GM12873 (cell line): ENCODE measurements around the gene BICRAL.

Experiments
- TF ChIP-seq, protein P1 (sequence below): IDR thresholded peaks from 2 replicates; pipeline ENCODE4 v1.5.1; 2012; ENCODE audit warnings: low read depth, mild to moderate bottlenecking, moderate library complexity, low read length, control low read depth; ENCODE audit not compliant: insufficient read depth; ENCODE audit errors: missing control alignments

Gene BICRAL

DNA sequence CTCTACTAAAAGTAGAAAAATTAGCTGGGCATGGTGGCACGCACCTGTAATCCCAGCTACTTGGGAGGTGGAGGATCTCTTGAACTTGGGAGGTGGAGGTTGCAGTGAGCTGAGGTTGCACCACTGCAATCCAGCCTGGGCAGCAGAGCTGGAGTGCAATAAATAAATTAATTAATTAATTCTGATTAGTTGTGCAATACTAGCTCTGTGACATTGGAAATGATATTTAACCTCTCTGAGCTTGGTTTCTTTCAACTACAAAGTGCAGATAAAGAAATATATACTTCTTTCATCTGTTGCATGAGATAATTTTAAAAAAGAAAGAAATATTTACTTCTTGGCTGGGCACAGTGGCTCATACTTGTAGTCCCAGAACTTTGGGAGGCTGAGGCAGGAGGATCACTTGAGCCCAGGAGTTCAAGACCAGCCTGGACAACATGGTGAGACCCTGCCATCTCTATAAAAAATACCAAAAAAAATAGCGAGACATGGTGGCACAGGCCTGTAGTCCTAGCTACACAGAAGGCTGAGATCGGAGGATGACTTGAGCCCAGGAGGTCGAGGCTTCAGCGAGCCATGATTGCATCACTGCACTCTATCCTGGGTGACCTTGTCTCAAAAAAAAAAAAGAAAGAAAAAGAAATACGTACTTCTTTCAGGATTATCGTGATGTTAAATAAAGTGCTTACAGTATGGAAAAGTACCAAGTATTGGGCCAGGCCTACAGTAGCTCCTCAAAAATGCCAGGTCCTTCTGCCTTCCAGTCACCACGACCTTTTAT, 20.4 kb upstream of the BICRAL start:
- TF ChIP-seq, protein P1, sequence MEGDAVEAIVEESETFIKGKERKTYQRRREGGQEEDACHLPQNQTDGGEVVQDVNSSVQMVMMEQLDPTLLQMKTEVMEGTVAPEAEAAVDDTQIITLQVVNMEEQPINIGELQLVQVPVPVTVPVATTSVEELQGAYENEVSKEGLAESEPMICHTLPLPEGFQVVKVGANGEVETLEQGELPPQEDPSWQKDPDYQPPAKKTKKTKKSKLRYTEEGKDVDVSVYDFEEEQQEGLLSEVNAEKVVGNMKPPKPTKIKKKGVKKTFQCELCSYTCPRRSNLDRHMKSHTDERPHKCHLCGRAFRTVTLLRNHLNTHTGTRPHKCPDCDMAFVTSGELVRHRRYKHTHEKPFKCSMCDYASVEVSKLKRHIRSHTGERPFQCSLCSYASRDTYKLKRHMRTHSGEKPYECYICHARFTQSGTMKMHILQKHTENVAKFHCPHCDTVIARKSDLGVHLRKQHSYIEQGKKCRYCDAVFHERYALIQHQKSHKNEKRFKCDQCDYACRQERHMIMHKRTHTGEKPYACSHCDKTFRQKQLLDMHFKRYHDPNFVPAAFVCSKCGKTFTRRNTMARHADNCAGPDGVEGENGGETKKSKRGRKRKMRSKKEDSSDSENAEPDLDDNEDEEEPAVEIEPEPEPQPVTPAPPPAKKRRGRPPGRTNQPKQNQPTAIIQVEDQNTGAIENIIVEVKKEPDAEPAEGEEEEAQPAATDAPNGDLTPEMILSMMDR = no peak

GRCh38 chr6:42762426-42762859, 19.4 kb upstream of the BICRAL start:
- TF ChIP-seq, protein P1 = no peak

- TF ChIP-seq, protein P1 = no peak
Measured at GRCh38 chr6:42762950-42763349, 18.9 kb upstream of the BICRAL start.

- TF ChIP-seq, protein P1 = no peak
Measured at GRCh38 chr6:42764911-42765648, 16.8 kb upstream of the BICRAL start.

DNA sequence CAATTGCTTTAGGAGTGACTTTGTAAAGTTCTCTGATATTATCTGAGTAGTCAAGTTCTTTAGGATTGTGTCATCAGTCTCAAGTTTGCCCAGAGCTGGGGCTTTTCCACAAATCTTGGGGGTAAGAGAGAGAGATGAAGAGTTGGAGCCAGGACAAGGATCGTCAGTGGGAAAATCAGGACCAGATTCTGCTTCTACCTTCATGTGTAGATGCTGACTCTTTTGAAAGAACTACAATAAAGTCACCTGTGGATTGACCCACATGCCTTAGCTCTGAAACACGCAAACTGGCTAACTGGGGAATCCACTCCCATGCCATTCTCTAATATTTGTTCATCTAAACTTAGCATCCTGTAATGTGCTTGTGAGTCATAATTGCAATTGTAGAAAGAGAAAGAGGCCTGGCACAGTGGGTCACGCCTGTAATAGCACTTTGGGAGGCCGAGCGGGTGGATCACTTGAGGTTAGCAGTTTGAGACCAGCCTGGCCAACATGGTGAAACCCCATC, 15.6 kb upstream of the BICRAL start:
- TF ChIP-seq, protein P1 = no peak

DNA sequence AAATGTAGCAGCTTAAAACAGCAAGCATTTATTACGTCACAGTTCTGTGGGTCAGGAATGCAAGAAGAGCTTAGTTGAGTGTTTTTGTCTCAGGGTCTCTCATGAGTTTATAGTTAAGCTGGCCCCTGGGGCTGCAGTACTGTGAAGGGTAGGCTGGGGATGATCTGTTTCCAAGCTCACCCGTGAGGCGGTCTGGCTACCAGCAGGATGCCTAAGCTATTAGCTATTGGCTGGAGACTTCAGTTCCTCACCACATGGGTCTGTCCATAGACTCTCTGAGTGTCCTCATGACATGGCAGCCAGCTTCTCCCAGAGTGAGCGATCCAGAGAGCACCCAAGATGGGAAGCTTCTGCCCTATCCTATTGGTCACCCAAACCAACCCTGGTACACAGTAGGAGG, 12.8 kb upstream of the BICRAL start:
- TF ChIP-seq, protein P1 = no peak

DNA sequence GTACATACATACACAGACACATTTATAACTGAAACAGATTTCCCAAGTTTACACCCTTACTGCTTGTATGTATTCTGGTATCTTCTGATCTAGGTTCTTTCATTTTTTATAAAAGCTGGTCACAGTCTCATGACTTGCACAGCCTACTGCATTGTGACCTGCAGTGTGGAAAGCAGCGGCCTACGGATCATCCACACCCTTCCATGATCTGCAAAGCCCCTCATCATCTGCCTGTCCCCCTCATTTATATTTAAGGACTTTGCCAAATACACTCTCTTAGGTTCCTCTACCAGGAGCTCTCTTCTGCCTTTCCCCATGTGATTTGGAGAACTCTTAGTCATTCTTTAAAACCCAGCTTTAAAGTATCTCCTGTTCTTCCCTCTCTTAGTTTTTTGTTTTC, 12.0 kb upstream of the BICRAL start:
- TF ChIP-seq, protein P1 = no peak
